Erythroblast (primary cell): ENCODE data around the gene CTNND2.

Experiments used
- GATA1 ChIP-seq: IDR thresholded peaks from 2 replicates; pipeline ENCODE4 v1.6.1; 2011; ENCODE audit warnings: low read depth, mild to moderate bottlenecking, control low read depth, low read length, moderate library complexity
- POLR2A ChIP-seq: IDR thresholded peaks from 2 replicates; pipeline ENCODE4 v1.6.1; 2011; ENCODE audit warnings: mild to moderate bottlenecking, low read length

DNA sequence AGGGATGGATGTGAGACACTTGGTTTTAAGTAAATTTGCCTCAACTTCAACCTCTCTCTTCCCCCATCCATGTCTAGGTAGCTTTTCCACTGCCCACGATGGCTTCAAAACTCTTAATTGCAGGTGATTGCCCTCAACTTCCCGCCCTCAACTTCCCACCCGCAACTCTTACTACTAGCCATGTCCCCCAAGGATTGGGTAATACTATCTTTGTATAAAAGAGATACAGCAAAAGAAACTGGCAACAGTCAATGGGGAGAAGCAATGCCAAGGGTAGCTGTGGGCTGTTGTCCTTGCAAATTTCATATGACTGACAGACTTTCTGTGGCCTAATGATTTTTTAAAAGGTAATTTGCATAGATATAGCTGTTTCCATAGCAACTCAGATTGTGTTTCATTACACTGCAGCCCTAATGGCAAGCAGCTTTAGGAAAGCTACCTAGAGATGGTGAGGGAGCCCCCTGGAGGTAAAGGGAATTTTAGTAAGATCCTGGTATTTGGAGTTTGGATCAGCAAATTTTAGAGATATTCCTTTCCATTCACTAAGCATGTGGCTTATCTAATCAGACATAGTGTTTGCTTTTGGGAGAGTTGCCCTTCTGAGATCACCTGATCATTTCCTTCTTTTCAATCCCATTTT lies 721.7 kb downstream of the CTNND2 start:
- TF ChIP-seq POLR2A (no peak), GATA1 (no peak)
